Effector memory CD4-positive, alpha-beta T cell (primary cell): ENCODE results near the gene MEI1.

Experiments used
- DNase-seq, 3 donors: peaks; one replicate each; pipeline ENCODE4 v3.0.0-alpha.2; 2020
- H3K27ac ChIP-seq: 2 replicates; pipeline ENCODE4 v1.7.0; 2013; ENCODE audit warnings: mild to moderate bottlenecking, low read length, moderate library complexity; ENCODE audit not compliant: insufficient read depth, poor library complexity, severe bottlenecking
- H3K27me3 ChIP-seq: replicated peaks from 2 replicates; pipeline ENCODE4 v1.7.0; 2013; ENCODE audit warnings: mild to moderate bottlenecking, low read length; ENCODE audit not compliant: insufficient read depth, control insufficient read depth, poor library complexity, severe bottlenecking
- H3K36me3 ChIP-seq: 2 replicates; pipeline ENCODE4 v1.7.0; 2013; ENCODE audit warnings: mild to moderate bottlenecking, low read length, moderate library complexity; ENCODE audit not compliant: control insufficient read depth, insufficient read depth
- H3K4me1 ChIP-seq: 2 replicates; pipeline ENCODE4 v1.7.0; 2013; ENCODE audit warnings: low read length, mild to moderate bottlenecking; ENCODE audit not compliant: control insufficient read depth, insufficient read depth, poor library complexity, severe bottlenecking
- H3K4me3 ChIP-seq: 2 replicates; pipeline ENCODE4 v1.7.0; 2013; ENCODE audit warnings: low read length, low read depth, mild to moderate bottlenecking; ENCODE audit not compliant: insufficient read depth, poor library complexity, severe bottlenecking
- H3K9me3 ChIP-seq: 2 replicates; pipeline ENCODE4 v1.7.0; 2013; ENCODE audit warnings: mild to moderate bottlenecking, low read length, moderate library complexity; ENCODE audit not compliant: control insufficient read depth

The MEI1 gene

GRCh38 chr22:41766476-41766875, 67.2 kb downstream of the MEI1 start:
- Histone ChIP-seq H3K9me3 (no peaks in the 10 kb centered on the region), H3K4me1 (no peaks in the 10 kb centered on the region), H3K27me3 (no peaks in the 10 kb centered on the region), H3K36me3 (no peaks in the 10 kb centered on the region), H3K27ac (no peak overlapping the region), H3K4me3 (no peak overlapping the region)
- no peak for DNase-seq

- H3K27ac ChIP-seq = no peak overlapping the region
- H3K27me3 ChIP-seq = no peaks in the 10 kb centered on the region
- DNase-seq = no peak
Observed at GRCh38 chr22:41768430-41768829, 69.1 kb downstream of the MEI1 start.

GRCh38 chr22:41770715-41771468, 71.6 kb downstream of the MEI1 start:
- Histone ChIP-seq H3K27ac (no peak overlapping the region), H3K4me1 (no peaks in the 10 kb centered on the region), H3K27me3 (no peaks in the 10 kb centered on the region), H3K4me3 (no peak overlapping the region), H3K9me3 (no peaks in the 10 kb centered on the region), H3K36me3 (no peaks in the 10 kb centered on the region)
- no peak for DNase-seq

More at GRCh38 chr22:41768430-41768829, 69.1 kb downstream of the MEI1 start:
- H3K4me1 ChIP-seq = no peaks in the 10 kb centered on the region
- H3K9me3 ChIP-seq = no peaks in the 10 kb centered on the region
- H3K36me3 ChIP-seq = no peaks in the 10 kb centered on the region
- no peak overlapping the region for H3K4me3 ChIP-seq

DNA sequence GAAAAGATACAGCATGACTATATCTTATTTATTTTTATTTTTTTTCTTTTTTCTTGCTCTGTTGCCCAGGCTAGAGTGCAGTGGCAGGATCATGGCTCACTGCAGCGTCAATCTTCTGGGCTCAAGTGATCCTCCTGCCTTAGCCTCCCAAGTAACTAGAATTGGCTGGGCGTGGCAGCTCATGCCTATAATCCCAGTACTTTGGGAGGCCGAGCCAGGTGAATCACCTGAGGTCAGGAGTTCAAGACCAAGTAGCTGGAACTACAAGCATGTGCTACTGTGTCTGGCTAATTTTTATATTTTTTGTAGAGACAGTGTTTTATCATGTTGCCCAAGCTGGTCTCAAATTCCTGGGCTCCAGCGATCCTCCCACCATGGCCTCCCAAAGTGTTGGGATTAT, 72.9 kb downstream of the MEI1 start:
- Histone ChIP-seq H3K27ac (no peak overlapping the region), H3K36me3 (no peaks in the 10 kb centered on the region)
- DNase-seq = no peak

DNA sequence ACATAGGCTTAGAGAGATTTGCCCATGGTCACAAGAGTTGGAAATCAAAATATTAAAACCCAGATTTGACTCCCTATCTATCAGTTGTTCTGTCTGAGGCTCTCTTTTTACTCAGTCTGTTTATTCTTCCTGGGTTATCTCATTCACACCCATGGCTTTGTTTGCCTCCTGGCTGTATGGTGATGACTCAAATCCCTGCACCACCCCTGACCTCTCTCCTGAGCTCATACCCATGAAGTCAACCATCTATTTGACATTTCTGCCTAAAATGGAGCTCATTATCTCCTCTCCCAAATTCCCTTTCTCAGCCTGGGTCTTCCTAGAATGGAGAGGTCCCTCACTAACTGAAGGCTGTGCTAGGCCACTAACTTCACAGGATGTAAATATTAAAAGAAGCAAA, 73.3 kb downstream of the MEI1 start:
- Histone ChIP-seq H3K4me3 (no peak overlapping the region), H3K9me3 (no peaks in the 10 kb centered on the region), H3K4me1 (no peaks in the 10 kb centered on the region), H3K27me3 (no peaks in the 10 kb centered on the region), H3K36me3 (no peaks in the 10 kb centered on the region), H3K27ac (no peak overlapping the region)
- no peak for DNase-seq

More for the DNA sequence above, 72.9 kb downstream of the MEI1 start:
- H3K9me3 ChIP-seq = no peaks in the 10 kb centered on the region
- no peak overlapping the region for H3K4me3 ChIP-seq
- H3K27me3 ChIP-seq = no peaks in the 10 kb centered on the region
- no peaks in the 10 kb centered on the region for H3K4me1 ChIP-seq

DNA sequence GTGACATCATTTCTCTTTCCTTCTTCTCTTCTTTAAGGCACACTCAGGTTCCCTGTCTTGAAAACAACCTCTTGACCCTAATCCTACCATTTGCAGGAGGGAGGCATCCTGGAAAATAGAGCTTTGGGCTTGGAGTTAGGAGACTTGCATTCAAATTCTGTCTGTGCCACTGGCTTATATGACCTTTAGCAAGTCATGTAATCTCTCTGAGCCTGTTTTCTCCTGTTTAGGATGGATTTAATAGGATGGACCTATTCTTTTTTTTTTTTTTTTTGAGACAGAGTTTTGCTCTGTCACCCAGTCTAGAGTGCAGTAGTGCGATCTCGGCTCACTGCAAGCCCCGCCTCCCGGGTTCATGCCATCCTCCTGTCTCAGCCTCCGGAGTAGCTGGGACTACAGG, 76.0 kb downstream of the MEI1 start:
- Histone ChIP-seq H3K27me3 (no peaks in the 10 kb centered on the region), H3K36me3 (no peaks in the 10 kb centered on the region), H3K4me1 (peaks cover 4% of the 10 kb centered on the region), H3K4me3 (no peak overlapping the region), H3K27ac (no peak overlapping the region), H3K9me3 (no peaks in the 10 kb centered on the region)
- no peak for DNase-seq

DNA sequence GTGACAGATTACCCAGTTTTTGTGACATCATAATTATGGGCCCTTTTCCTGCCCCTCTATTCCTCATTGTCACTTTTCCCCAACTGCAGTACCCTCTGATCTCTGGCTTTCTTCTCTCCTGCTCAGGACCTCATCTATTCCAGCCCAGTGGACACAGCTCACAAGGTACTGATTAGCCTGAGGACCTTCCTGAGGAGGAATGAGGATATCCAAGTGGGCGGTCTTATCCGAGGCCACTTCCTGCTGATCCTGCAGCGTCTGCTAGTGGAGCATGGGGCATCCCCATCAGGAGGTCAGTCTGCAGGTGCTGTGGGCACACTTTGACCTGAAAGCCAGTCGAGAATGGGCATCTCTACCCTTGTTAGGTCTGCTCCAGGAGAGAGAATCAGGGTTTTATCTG, 76.7 kb downstream of the MEI1 start:
- DNase-seq = no peak
- Histone ChIP-seq H3K27ac (no peak overlapping the region), H3K27me3 (no peaks in the 10 kb centered on the region), H3K4me1 (peaks cover 11% of the 10 kb centered on the region), H3K36me3 (no peaks in the 10 kb centered on the region), H3K9me3 (no peaks in the 10 kb centered on the region), H3K4me3 (no peak overlapping the region)

DNA sequence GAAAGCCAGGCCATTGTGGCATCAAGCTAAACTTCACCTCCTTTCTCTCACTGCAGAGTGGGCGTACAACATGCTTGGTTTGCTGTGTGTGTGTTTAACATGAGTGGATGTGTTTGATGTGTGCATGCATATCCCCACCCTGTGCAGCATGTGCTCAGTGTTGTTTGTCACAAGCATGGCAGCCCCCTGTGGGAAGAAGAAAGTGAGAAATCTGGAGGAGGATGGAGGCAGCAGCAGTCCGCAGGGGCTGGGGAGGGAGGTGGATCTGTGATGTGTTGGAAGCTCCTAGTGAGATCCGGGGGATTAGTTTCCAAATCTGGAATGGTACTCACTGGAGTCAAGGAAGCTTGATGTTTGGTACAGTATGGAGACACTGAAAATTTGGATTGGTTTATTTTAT, 77.1 kb downstream of the MEI1 start:
- peaks cover 11% of the 10 kb centered on the region for H3K4me1 ChIP-seq

DNA sequence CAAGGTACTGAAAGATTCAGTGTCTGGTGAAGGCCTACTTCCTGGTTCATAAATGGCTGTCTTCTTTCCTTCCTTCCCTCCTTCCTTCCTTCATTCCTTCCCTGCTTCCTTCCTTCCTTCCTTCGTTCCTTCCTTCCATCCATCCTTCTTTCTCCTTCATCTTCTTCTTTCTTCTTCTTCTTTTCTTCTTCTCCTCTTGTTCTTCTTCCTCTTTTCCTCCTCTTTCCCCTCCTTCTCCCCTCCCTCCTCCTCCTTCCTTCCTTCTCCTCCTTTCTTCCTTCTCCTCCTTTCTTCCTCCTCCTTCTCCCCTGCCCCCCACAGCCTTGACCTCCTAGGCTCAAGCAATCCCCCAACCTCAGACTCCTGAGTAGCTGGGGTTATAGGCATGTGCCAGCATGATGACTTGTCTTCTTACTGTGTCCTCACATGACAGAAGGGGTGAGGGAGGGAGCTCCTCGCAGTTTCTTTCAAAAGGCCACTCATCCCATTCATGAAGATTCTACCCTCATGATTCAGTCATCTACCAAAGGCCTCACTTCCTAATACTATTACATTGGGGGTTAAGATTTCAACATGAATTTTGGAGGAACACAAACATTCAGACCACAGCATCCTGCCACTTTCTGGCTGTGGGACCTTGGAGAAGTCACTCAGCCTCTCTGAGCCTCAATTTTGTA, 78.6 kb downstream of the MEI1 start:
- Histone ChIP-seq H3K27ac (no peak overlapping the region), H3K4me3 (no peak overlapping the region), H3K9me3 (no peaks in the 10 kb centered on the region), H3K27me3 (no peaks in the 10 kb centered on the region), H3K36me3 (no peaks in the 10 kb centered on the region), H3K4me1 (peaks cover 15% of the 10 kb centered on the region)
- DNase-seq = no peak

More for the DNA sequence above, 77.1 kb downstream of the MEI1 start:
- Histone ChIP-seq H3K27ac (no peak overlapping the region), H3K9me3 (no peaks in the 10 kb centered on the region), H3K36me3 (no peaks in the 10 kb centered on the region), H3K27me3 (no peaks in the 10 kb centered on the region), H3K4me3 (no peak overlapping the region)
- DNase-seq = no peak

GRCh38 chr22:41779929-41780505, 80.7 kb downstream of the MEI1 start:
- no peaks in the 10 kb centered on the region for H3K9me3 ChIP-seq
- no peaks in the 10 kb centered on the region for H3K27me3 ChIP-seq
- H3K36me3 ChIP-seq = peaks cover 6% of the 10 kb centered on the region
- no peak overlapping the region for H3K4me3 ChIP-seq
- H3K27ac ChIP-seq = peak overlapping the region; percentile 88
- peaks cover 24% of the 10 kb centered on the region for H3K4me1 ChIP-seq
- DNase-seq = no peak
